Stimulated activated CD8-positive, alpha-beta memory T cell treated with anti-CD3 and anti-CD28 coated beads, Interleukin-7, amount 100 ng/mL, for 1 hour (primary cell): ENCODE results near the gene ENC1.

ENCODE experiments used
- DNase-seq, 2 donors: peaks; one replicate each; pipeline ENCODE4 v3.0.0-alpha.2; 2020; ENCODE audit warnings: low read depth in 2 of 2

Gene ENC1

GRCh38 chr5:74655716-74656115 lies 15.2 kb upstream of the ENC1 start:
- no peak for DNase-seq

- no peak for DNase-seq
Measured at GRCh38 chr5:74655206-74655605, 14.7 kb upstream of the ENC1 start.

- DNase-seq, result no peak
Measured at GRCh38 chr5:74653991-74654390, 13.5 kb upstream of the ENC1 start.

- DNase-seq, result no peak
Measured at GRCh38 chr5:74652576-74652975, 12.0 kb upstream of the ENC1 start.

- no peak for DNase-seq
Measured at GRCh38 chr5:74651710-74652109, 11.2 kb upstream of the ENC1 start.

GRCh38 chr5:74649421-74649973 lies 9.0 kb upstream of the ENC1 start:
- DNase-seq, result no peak

GRCh38 chr5:74648835-74649293 lies 8.3 kb upstream of the ENC1 start:
- no peak for DNase-seq

- DNase-seq, result no peak
Measured at GRCh38 chr5:74647096-74647495, 6.6 kb upstream of the ENC1 start.

GRCh38 chr5:74643111-74643562 lies 2.6 kb upstream of the ENC1 start:
- DNase-seq, result no peak

- no peak for DNase-seq
Measured at GRCh38 chr5:74642543-74642863, 2.0 kb upstream of the ENC1 start.

- DNase-seq, result no peak
Measured at GRCh38 chr5:74641735-74642542, 1.4 kb upstream of the ENC1 start.

- no peak for DNase-seq
Measured at GRCh38 chr5:74640954-74641734, 616 bp upstream of the ENC1 start.

- no peak for DNase-seq
Measured at GRCh38 chr5:74639807-74640449, 600 bp downstream of the ENC1 start.

- no peak for DNase-seq
Measured at GRCh38 chr5:74638970-74639806, 1.3 kb downstream of the ENC1 start.

- no peak for DNase-seq
Measured at GRCh38 chr5:74638544-74638969, 2.0 kb downstream of the ENC1 start.

GRCh38 chr5:74636552-74636951 lies 4.0 kb downstream of the ENC1 start:
- no peak for DNase-seq

- no peak for DNase-seq
Measured at GRCh38 chr5:74636149-74636548, 4.4 kb downstream of the ENC1 start.

GRCh38 chr5:74634611-74635286 lies 5.8 kb downstream of the ENC1 start:
- no peak for DNase-seq

GRCh38 chr5:74633695-74634094 lies 6.8 kb downstream of the ENC1 start:
- DNase-seq, result no peak

GRCh38 chr5:74632947-74633356 lies 7.6 kb downstream of the ENC1 start:
- no peak for DNase-seq
